Fibroblast of lung (primary cell): Measurements from ENCODE around the gene TMBIM4.

Experiments
- EZH2 ChIP-seq: IDR thresholded peaks from 2 replicates; pipeline ENCODE4 v1.5.1; 2012; ENCODE audit warnings: low read length, control low read depth, mild to moderate bottlenecking; ENCODE audit errors: missing control alignments
- TF ChIP-seq, protein P1 (sequence below), 2 donors: IDR thresholded peaks in 1 of 2; conservative IDR thresholded peaks in 1 of 2; 1 replicate in 1 of 2; 2 replicates in 1 of 2; pipeline ENCODE4 v1.5.1; 2011 to 2012; ENCODE audit warnings: low read length in 2 of 2, control low read depth in 1 of 2, inconsistent platforms in 1 of 2, low read depth in 1 of 2, mild to moderate bottlenecking in 1 of 2

DNA sequence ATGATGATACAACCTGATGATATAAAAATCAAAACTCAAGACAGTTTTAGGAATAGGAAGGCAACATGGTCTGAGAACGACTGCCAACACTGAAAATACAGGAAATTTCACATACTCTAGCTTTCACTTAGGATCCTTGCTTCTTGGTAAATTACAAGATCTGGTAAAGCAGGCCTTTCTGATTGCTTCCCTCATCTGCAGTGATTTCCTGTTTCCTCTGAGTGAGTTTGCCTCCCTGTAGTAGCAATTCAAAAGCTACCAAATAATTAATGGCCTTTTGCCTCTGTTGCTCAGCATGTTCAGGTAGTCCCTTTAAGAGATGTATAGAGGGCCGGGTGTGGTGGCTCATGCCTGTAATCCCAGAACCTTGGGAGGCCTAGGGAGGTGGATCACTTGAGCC, 17.2 kb upstream of the TMBIM4 start:
- TF ChIP-seq, protein P1, sequence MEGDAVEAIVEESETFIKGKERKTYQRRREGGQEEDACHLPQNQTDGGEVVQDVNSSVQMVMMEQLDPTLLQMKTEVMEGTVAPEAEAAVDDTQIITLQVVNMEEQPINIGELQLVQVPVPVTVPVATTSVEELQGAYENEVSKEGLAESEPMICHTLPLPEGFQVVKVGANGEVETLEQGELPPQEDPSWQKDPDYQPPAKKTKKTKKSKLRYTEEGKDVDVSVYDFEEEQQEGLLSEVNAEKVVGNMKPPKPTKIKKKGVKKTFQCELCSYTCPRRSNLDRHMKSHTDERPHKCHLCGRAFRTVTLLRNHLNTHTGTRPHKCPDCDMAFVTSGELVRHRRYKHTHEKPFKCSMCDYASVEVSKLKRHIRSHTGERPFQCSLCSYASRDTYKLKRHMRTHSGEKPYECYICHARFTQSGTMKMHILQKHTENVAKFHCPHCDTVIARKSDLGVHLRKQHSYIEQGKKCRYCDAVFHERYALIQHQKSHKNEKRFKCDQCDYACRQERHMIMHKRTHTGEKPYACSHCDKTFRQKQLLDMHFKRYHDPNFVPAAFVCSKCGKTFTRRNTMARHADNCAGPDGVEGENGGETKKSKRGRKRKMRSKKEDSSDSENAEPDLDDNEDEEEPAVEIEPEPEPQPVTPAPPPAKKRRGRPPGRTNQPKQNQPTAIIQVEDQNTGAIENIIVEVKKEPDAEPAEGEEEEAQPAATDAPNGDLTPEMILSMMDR (conservative IDR thresholded peaks at IDR 0.05 in 1 of 2, IDR thresholded peaks at IDR 0.05 in 1 of 2; ENCODE audit: low read depth in 1 of 2, low read length in 2 of 2) = no peak
- no peak for TF ChIP-seq EZH2
